ENCODE data around the gene CAV2. TPM values are rescaled to one million over a fixed set of nuclear protein-coding genes. Genes with fewer than 3 reads are reported as not detected.

The CAV2 gene
- total and polyA plus RNA-seq, 9 of the 15 experiments (the other 6 are each of a cell fraction or from before 2014, with no cell fraction given): 16.1 to 137 (median 38.3) TPM

GRCh38 chr7:116463956-116464355 is 35.6 kb upstream of the CAV2 start:
- Histone ChIP-seq H3K9me3 (replicated peaks; ENCODE audit: control insufficient read depth, insufficient read depth, low read depth, low read length) (no peaks in the 10 kb centered on the region), H3K4me1 (replicated peaks in 1 of 2; ENCODE audit: control insufficient read depth in 2 of 2, insufficient read depth in 2 of 2, low read length in 2 of 2) (peaks cover 6 to 24% of the 10 kb centered on the region in 2 experiments; a peak in 3 of 5 replicates), H3K4me3 (no peak overlapping the region), H3K27me3 (ENCODE audit: control insufficient read depth in 2 of 2, insufficient read depth in 2 of 2, low read length in 2 of 2) (no peaks in the 10 kb centered on the region), H3K9me1 (ENCODE audit: control insufficient read depth, insufficient read depth, low read length) (no peaks in the 10 kb centered on the region), H2AFZ (ENCODE audit: low read depth, low read length) (0 out of 2 replicates have a peak overlapping the region, but pooled peaks have one; percentile 37), H3K27ac (ENCODE audit: extremely low read depth, low read depth, low read length) (no peak overlapping the region), H3K9ac (ENCODE audit: insufficient read depth in 1 of 2, low read depth in 2 of 2, low read length in 2 of 2) (no peak overlapping the region), H3K36me3 (ENCODE audit: control insufficient read depth, insufficient read depth, low read length) (no peaks in the 10 kb centered on the region), H4K20me1 (replicated peaks; ENCODE audit: control insufficient read depth, insufficient read depth, low read length) (no peaks in the 10 kb centered on the region), H3K4me2 (ENCODE audit: insufficient read depth, low read length) (no peak overlapping the region), H3K79me2 (ENCODE audit: control insufficient read depth, insufficient read depth, low read length) (no peaks in the 10 kb centered on the region)
- FAIRE-seq: no peak
- intact Hi-C loops (cut with micrococcal nuclease): no loop called here
- WGBS (ENCODE audit: insufficient coverage, low coverage, missing lambda C conversion rate): 94% methylated on average over 3 of the region's 4 CpGs
- DNase-seq (ENCODE audit: extremely low read depth in 1 of 4, low spot score in 3 of 4): no peak
- ATAC-seq: no peak
- BruUV-seq (replicated peaks): no TSS peak
- in situ Hi-C loops (cut with MboI): no loop called here
- TF ChIP-seq FOSL1 (tag; conservative IDR thresholded peaks at IDR 0.05): no peak
- TF ChIP-seq CBX3 (IDR thresholded peaks at IDR 0.05; ENCODE audit: borderline replicate concordance in 1 of 2, low read length in 2 of 2): no peak
- TF ChIP-seq ZNF263 (CRISPR knock-in tag; IDR thresholded peaks at IDR 0.05; ENCODE audit: borderline replicate concordance): no peak
- TF ChIP-seq WHSC1 (IDR thresholded peaks at IDR 0.05; ENCODE audit: low read length): no peak
- TF ChIP-seq ZNF121 (CRISPR knock-in tag; conservative IDR thresholded peaks at IDR 0.05): peak; percentile 93
- 0 out of 2 replicates have a peak, but pooled peaks have one; percentile 1 for TF ChIP-seq CC2D1A (IDR thresholded peaks at IDR 0.05)
- TF ChIP-seq ZBTB7A (IDR thresholded peaks at IDR 0.05; ENCODE audit: borderline replicate concordance, control insufficient read depth, low read depth, low read length): no peak
- TF ChIP-seq RBM25 (IDR thresholded peaks at IDR 0.05; ENCODE audit: low read depth, low read length, severe bottlenecking): peak; percentile 5
- TF ChIP-seq ZSCAN32 (CRISPR knock-in tag; IDR thresholded peaks at IDR 0.05): no peak
- 0 out of 2 replicates have a peak, but pooled peaks have one; percentile 8 for TF ChIP-seq CHAMP1 (IDR thresholded peaks at IDR 0.05)
- TF ChIP-seq, protein P1, sequence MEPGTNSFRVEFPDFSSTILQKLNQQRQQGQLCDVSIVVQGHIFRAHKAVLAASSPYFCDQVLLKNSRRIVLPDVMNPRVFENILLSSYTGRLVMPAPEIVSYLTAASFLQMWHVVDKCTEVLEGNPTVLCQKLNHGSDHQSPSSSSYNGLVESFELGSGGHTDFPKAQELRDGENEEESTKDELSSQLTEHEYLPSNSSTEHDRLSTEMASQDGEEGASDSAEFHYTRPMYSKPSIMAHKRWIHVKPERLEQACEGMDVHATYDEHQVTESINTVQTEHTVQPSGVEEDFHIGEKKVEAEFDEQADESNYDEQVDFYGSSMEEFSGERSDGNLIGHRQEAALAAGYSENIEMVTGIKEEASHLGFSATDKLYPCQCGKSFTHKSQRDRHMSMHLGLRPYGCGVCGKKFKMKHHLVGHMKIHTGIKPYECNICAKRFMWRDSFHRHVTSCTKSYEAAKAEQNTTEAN (CRISPR knock-in tag; IDR thresholded peaks at IDR 0.05): no peak
- 0 out of 2 replicates have a peak, but pooled peaks have one; percentile 41 for TF ChIP-seq BCOR (IDR thresholded peaks at IDR 0.05)
- TF ChIP-seq TGIF2 (CRISPR knock-in tag; IDR thresholded peaks at IDR 0.05): no peak
- no peak for TF ChIP-seq ERF (CRISPR knock-in tag; IDR thresholded peaks at IDR 0.05)
- CTCF ChIA-PET (ENCODE audit: low intra/inter-chr PET ratio): no interaction called here
- POLR2A ChIA-PET: no interaction called here

Data from K562 (cell line).